PC-9 (cell line): ENCODE results near the gene MTHFSD. TPM values are rescaled to one million over a fixed set of nuclear protein-coding genes. Genes with fewer than 3 reads are reported as not detected.

ENCODE experiments used
- Bru-seq: library from RNA; stranded (reverse); fragments of 400-500 nt; gene quantifications from one replicate; lab custom pipeline; 2021; lab: Mats Ljungman, UMichigan
- BruChase-seq, 2 experiments: library from RNA; stranded (reverse); fragments of 400-500 nt; gene quantifications; one replicate each; lab custom pipeline; 2021; lab: Mats Ljungman, UMichigan
- BruUV-seq: library from RNA; stranded (reverse); fragments of 400-500 nt; replicated peaks from 2 replicates; lab custom pipeline; 2021; lab: Mats Ljungman, UMichigan
- CTCF ChIA-PET: fragments of 300-600 bp; sonication (Branson Sonifier 250); formaldehyde crosslinking; loops from one replicate; lab custom pipeline; 2022; ENCODE audit warnings: antibody characterized with exemption; lab: Charles Lee
- POLR2A ChIA-PET: fragments of 300-600 bp; sonication (Branson Sonifier 250); formaldehyde crosslinking; loops from one replicate; lab custom pipeline; 2022; ENCODE audit warnings: antibody characterized with exemption; ENCODE audit not compliant: unreplicated experiment; lab: Charles Lee
- DNase-seq, 2 experiments: peaks; one replicate each; pipeline versions ENCODE4 v3.0.0 to v3.0.0-alpha.2; 2015 to 2022; ENCODE audit warnings: mixed read lengths in 1 of 2
- H2AFZ ChIP-seq: fragments of 200-600 bp; sonication (generic); 2 replicates; pipeline ENCODE4 v1.8.1; 2017; ENCODE audit warnings: antibody characterized with exemption
- H3F3A ChIP-seq: fragments of 200-600 bp; sonication (generic); 2 replicates; pipeline ENCODE4 v1.8.1; 2017; ENCODE audit warnings: antibody characterized with exemption, mild to moderate bottlenecking, low read depth; ENCODE audit not compliant: insufficient read depth
- H3K27ac ChIP-seq: fragments of 200-600 bp; sonication (generic); 2 replicates; pipeline ENCODE4 v1.6.1; 2016; ENCODE audit warnings: mixed run types
- H3K27me3 ChIP-seq: fragments of 200-600 bp; sonication (generic); 2 replicates; pipeline ENCODE4 v1.6.1; 2016; ENCODE audit warnings: low read depth, mixed run types; ENCODE audit not compliant: insufficient read depth
- H3K36me3 ChIP-seq: fragments of 200-600 bp; sonication (generic); 2 replicates; pipeline ENCODE4 v1.6.1; 2016; ENCODE audit warnings: low read depth, mixed run types
- H3K4me1 ChIP-seq: fragments of 200-600 bp; sonication (generic); replicated peaks from 2 replicates; pipeline ENCODE4 v1.6.1; 2016; ENCODE audit warnings: mixed run types; ENCODE audit not compliant: insufficient read depth
- H3K4me2 ChIP-seq: fragments of 200-600 bp; sonication (generic); 2 replicates; pipeline ENCODE4 v1.6.1; 2017; ENCODE audit warnings: mixed run types
- H3K4me3 ChIP-seq: fragments of 200-600 bp; sonication (generic); 2 replicates; pipeline ENCODE4 v1.6.1; 2016; ENCODE audit warnings: mixed run types
- H3K79me2 ChIP-seq: fragments of 200-600 bp; sonication (generic); 2 replicates; pipeline ENCODE4 v1.6.1; 2017; ENCODE audit warnings: low read depth, mixed run types
- H3K9me2 ChIP-seq: fragments of 200-600 bp; sonication (generic); 2 replicates; pipeline ENCODE4 v1.8.1; 2017; ENCODE audit warnings: mild to moderate bottlenecking; ENCODE audit not compliant: insufficient read depth
- H3K9me3 ChIP-seq: fragments of 200-600 bp; sonication (generic); 2 replicates; pipeline ENCODE4 v1.8.1; 2016; ENCODE audit warnings: low read depth; ENCODE audit not compliant: insufficient read depth
- H4K20me1 ChIP-seq: fragments of 200-600 bp; sonication (generic); 2 replicates; pipeline ENCODE4 v1.8.1; 2017; ENCODE audit not compliant: insufficient read depth
- CTCF ChIP-seq: fragments of 200-600 bp; sonication (generic); conservative IDR thresholded peaks from 2 replicates; pipeline ENCODE4 v1.6.1; 2017; ENCODE audit warnings: mixed run types, antibody characterized with exemption, mild to moderate bottlenecking, moderate library complexity
- EZH2 ChIP-seq: fragments of 200-600 bp; sonication (generic); IDR thresholded peaks from 2 replicates; pipeline ENCODE4 v1.8.0; 2017; ENCODE audit warnings: antibody characterized with exemption, low read depth
- intact Hi-C: fragments of 100-400 bp; cut with micrococcal nuclease; formaldehyde crosslinking; loops from one replicate; pipeline ENCODE4 v1.10.0; 2022; ENCODE audit not compliant: unreplicated experiment
- long read RNA-seq: library from polyadenylated mRNA; stranded (forward); transcript quantifications from one replicate; pipeline ENCODE4 v2.0.0, GENCODE V29; 2022
- total RNA-seq: library from RNA; stranded (reverse); gene quantifications from 2 replicates; pipeline ENCODE4 v1.2.3, GENCODE V29; 2021

MTHFSD gene
- 23.4 and 25.7 TPM in 2 replicates for total RNA-seq
- percentile 64 among the genes with signal in this experiment for Bru-seq, nascent RNA
- percentile 70 among the genes with signal in this experiment for BruChase-seq, experiment 1, labeled RNA remaining after a 2-hour chase
- BruChase-seq, experiment 2, labeled RNA remaining after a 6-hour chase: percentile 63 among the genes with signal in this experiment
- long read RNA-seq, transcript MTHFSD-203 (8 exons, 1,207 nt): major isoform, 5 of 24 reads
- long read RNA-seq, partial matches to known transcripts: 1 of 24 reads
- long read RNA-seq, other reads (novel, unspliced or antisense): 9 of 24 reads

GRCh38 chr16:86554917-86555703 lies at the start of gene MTHFSD:
MTHFSD (minus strand) TSS chr16:86555235; CDS start chr16:86555184, 51 bp downstream.
- TF ChIP-seq EZH2: no peak
- TF ChIP-seq CTCF: no peak
- TSS peak; percentile 98 for BruUV-seq
- Histone ChIP-seq H3K4me2 (peak within 1 kb of the TSS; percentile 94), H3K79me2 (peaks cover 14% of the 10 kb centered on the region), H3F3A (no peaks in the 10 kb centered on the region), H3K27me3 (peaks cover 25% of the 10 kb centered on the region; the same call in 1 of the 2 replicates), H4K20me1 (no peaks in the 10 kb centered on the region), H3K9me2 (no peaks in the 10 kb centered on the region), H3K36me3 (peaks cover 12% of the 10 kb centered on the region; the same call in 1 of the 2 replicates), H3K4me3 (peak within 1 kb of the TSS; percentile 88), H3K9me3 (no peaks in the 10 kb centered on the region), H3K4me1 (peaks cover 6% of the 10 kb centered on the region), H3K27ac (peak within 1 kb of the TSS; percentile 47), H2AFZ (peak within 1 kb of the TSS; percentile 95)
- intact Hi-C loops: no loop called here
- CTCF ChIA-PET: no interaction called here
- POLR2A ChIA-PET: no interaction called here
- DNase-seq: peak; percentile 70 to 92

- H3K27me3 ChIP-seq: peaks cover 87% of the 10 kb centered on the region
- no peak for DNase-seq
- peak overlapping the region; percentile 24; the same call in 1 of the 2 replicates for H3K4me3 ChIP-seq
- H3K9me3 ChIP-seq: no peaks in the 10 kb centered on the region
- ChIA-PET CTCF (no interaction called here), POLR2A (no interaction called here)
- H3K27ac ChIP-seq: no peak overlapping the region
- peak overlapping the region; percentile 39; the same call in 1 of the 2 replicates for H3K4me2 ChIP-seq
- no TSS peak for BruUV-seq
- no peaks in the 10 kb centered on the region for H4K20me1 ChIP-seq
- no peak for TF ChIP-seq CTCF
- TF ChIP-seq EZH2: no peak
- H3K9me2 ChIP-seq: no peaks in the 10 kb centered on the region
- no peaks in the 10 kb centered on the region for H3K79me2 ChIP-seq
- H3K36me3 ChIP-seq: no peaks in the 10 kb centered on the region
- no peaks in the 10 kb centered on the region for H3F3A ChIP-seq
- intact Hi-C loops: no loop called here
- 0 out of 2 replicates have a peak overlapping the region, but pooled peaks have one; percentile 35 for H2AFZ ChIP-seq
- no peaks in the 10 kb centered on the region for H3K4me1 ChIP-seq
Observed at GRCh38 chr16:86604436-86605193, 49.6 kb upstream of the MTHFSD start.

GRCh38 chr16:86602521-86602920 lies 47.5 kb upstream of the MTHFSD start:
- H2AFZ ChIP-seq: no peak overlapping the region
- ChIA-PET CTCF (no interaction called here), POLR2A (no interaction called here)
- no peaks in the 10 kb centered on the region for H3F3A ChIP-seq
- DNase-seq: no peak
- peaks cover 84% of the 10 kb centered on the region for H3K27me3 ChIP-seq
- TF ChIP-seq CTCF (no peak), EZH2 (no peak)
- H3K79me2 ChIP-seq: no peaks in the 10 kb centered on the region
- BruUV-seq: no TSS peak
- H3K4me1 ChIP-seq: no peaks in the 10 kb centered on the region
- no peaks in the 10 kb centered on the region for H3K9me2 ChIP-seq
- no peaks in the 10 kb centered on the region for H3K9me3 ChIP-seq
- H3K4me2 ChIP-seq: no peak overlapping the region
- H3K36me3 ChIP-seq: no peaks in the 10 kb centered on the region
- no peaks in the 10 kb centered on the region for H4K20me1 ChIP-seq
- H3K27ac ChIP-seq: no peak overlapping the region
- H3K4me3 ChIP-seq: no peak overlapping the region
- intact Hi-C loops: no loop called here
